Breast epithelium (tissue), 3 donors: ENCODE data around the gene P2RX1.

Source experiments
- CTCF ChIP-seq, 3 donors: fragments of 450-650 bp; IDR thresholded peaks; one replicate each; pipeline ENCODE4 v1.5.1; 2016 to 2017; ENCODE audit warnings: antibody characterized with exemption in 3 of 3, mild to moderate bottlenecking in 3 of 3, moderate library complexity in 3 of 3
- POLR2A ChIP-seq: fragments of 450-650 bp; IDR thresholded peaks from one replicate; pipeline ENCODE4 v1.6.1; 2016; ENCODE audit warnings: antibody characterized with exemption, mild to moderate bottlenecking, moderate library complexity
- POLR2AphosphoS5 ChIP-seq, 3 donors: sonication (generic); formaldehyde crosslinking; IDR thresholded peaks; one replicate each; pipeline ENCODE4 v1.6.1; 2017; ENCODE audit warnings: antibody characterized with exemption in 3 of 3

GRCh38 chr17:3865176-3865575 is 51.1 kb downstream of the P2RX1 start:
- TF ChIP-seq POLR2AphosphoS5 (IDR thresholded peaks at IDR 0.05) (no peak), POLR2A (no peak), CTCF (IDR thresholded peaks at IDR 0.05) (no peak)
